ENCODE results near the gene UBB.

UBB gene

DNA sequence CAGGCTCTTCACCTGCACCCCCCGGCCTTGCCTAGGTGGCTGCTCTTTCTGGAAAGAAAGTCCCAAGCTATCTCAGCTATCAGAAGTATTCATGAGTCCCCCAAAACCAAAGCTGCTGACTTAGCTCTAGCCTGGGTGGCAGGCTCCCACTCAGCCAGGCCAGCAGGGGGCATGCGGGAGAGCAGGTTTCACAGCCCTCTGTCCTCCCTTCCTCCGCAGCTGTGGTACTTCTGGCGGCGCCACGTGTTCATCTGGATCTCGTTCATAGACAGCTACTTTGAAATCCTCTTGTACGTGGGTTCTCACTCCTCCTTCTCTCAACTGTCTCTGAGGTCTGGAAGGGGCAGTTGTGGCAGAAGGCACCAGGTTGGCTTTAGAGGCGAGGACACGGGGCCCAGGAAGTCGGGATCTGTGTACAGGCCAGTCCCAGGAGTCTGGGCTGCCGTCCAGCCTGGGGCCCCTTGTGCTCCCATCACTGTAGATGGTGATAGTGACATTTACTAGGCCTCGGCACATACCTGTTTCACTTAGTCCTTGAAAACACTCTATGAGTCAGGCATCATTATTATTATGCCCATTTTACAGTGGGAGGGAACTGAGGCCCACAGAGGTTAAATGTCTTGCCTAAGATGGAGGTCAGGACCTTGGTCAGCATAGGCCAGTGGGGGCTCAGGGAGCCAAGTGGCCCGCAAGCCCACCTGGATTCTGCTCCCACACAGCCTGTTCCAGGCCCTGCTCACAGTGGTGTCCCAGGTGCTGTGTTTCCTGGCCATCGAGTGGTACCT lies 47.4 kb downstream of the UBB start:
- H3K27me3 ChIP-seq (ENCODE audit: insufficient read depth, low read length) = peaks cover 5% of the 10 kb centered on the region
- no peak overlapping the region for H3K4me3 ChIP-seq (ENCODE audit: low read length)
- H2AFZ ChIP-seq (ENCODE audit: low read depth, low read length) = no peak overlapping the region
- no peaks in the 10 kb centered on the region for H3K9me3 ChIP-seq (ENCODE audit: low read length)
- no peaks in the 10 kb centered on the region for H3K4me1 ChIP-seq (ENCODE audit: insufficient read depth, low read length)
- no peaks in the 10 kb centered on the region for H3K36me3 ChIP-seq (ENCODE audit: insufficient read depth, low read length)

DNA sequence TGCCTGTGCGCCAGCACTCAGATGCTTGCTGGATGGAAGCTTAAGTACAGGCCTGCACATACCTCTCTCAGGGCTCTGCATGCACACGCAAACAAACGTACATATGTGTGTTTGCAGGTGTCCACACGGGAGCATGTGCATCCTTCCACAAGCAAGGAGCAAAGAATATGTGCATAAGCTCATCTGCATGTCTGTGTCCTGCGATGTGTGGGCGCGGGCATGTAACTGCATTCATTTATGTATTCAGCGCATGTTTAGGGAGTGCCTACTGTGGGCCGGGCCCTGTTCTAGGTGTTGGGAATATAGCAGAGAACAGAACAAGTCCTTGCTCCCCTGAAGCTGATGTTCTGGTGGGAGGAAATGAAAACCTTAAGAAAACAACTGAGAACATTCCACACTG lies 48.2 kb downstream of the UBB start:
- H3K36me3 ChIP-seq (ENCODE audit: insufficient read depth, low read length) = no peaks in the 10 kb centered on the region
- no peak overlapping the region for H2AFZ ChIP-seq (ENCODE audit: low read depth, low read length)
- peaks cover 5% of the 10 kb centered on the region for H3K27me3 ChIP-seq (ENCODE audit: insufficient read depth, low read length)
- H3K9me3 ChIP-seq (ENCODE audit: low read length) = no peaks in the 10 kb centered on the region
- H3K4me1 ChIP-seq (ENCODE audit: insufficient read depth, low read length) = no peaks in the 10 kb centered on the region
- H3K4me3 ChIP-seq (ENCODE audit: low read length) = no peak overlapping the region

DNA sequence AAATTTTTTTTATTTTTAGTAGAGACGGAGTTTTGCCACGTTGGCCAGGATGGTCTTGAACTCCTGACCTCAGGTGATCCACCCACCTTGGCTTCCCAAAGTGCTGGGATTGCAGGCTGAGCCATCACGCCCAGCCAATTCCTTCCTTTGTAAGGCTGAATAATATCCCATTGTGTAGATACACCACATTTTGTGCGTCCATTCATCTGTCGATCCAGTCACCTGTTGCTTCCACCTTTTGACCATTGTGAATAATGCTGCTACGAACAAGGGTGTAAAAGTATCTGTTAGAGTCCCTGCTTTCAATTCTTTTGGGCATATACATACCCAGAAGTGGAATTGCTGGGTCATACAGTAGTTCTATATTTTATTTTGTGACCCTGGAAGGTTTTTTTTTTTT lies 49.8 kb downstream of the UBB start:
- Histone ChIP-seq H2AFZ (ENCODE audit: low read depth, low read length) (no peak overlapping the region), H3K4me3 (ENCODE audit: low read length) (no peak overlapping the region), H3K9me3 (ENCODE audit: low read length) (no peaks in the 10 kb centered on the region), H3K27me3 (ENCODE audit: insufficient read depth, low read length) (peaks cover 5% of the 10 kb centered on the region), H3K4me1 (ENCODE audit: insufficient read depth, low read length) (no peaks in the 10 kb centered on the region), H3K36me3 (ENCODE audit: insufficient read depth, low read length) (no peaks in the 10 kb centered on the region)

DNA sequence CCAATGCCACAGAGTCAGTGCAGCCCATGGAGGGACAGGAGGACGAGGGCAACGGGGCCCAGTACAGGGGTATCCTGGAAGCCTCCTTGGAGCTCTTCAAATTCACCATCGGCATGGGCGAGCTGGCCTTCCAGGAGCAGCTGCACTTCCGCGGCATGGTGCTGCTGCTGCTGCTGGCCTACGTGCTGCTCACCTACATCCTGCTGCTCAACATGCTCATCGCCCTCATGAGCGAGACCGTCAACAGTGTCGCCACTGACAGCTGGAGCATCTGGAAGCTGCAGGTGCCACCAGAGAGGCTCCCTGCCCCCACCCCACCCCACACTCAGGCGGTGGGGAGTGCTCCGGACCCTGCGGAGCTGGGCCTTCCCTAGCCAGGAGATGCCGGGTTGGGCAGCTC lies 51.1 kb downstream of the UBB start:
- Histone ChIP-seq H2AFZ (ENCODE audit: low read depth, low read length) (no peak overlapping the region), H3K27me3 (ENCODE audit: insufficient read depth, low read length) (peaks cover 6% of the 10 kb centered on the region), H3K36me3 (ENCODE audit: insufficient read depth, low read length) (no peaks in the 10 kb centered on the region), H3K9me3 (ENCODE audit: low read length) (no peaks in the 10 kb centered on the region), H3K4me3 (ENCODE audit: low read length) (no peak overlapping the region), H3K4me1 (ENCODE audit: insufficient read depth, low read length) (no peaks in the 10 kb centered on the region)

Measured in neuron (in vitro differentiated cells).